Measurements from ENCODE around the gene CHRNA9. TPM values are rescaled to one million over a fixed set of nuclear protein-coding genes. Genes with fewer than 3 reads are reported as not detected.

Gene CHRNA9
- total RNA-seq, 1 donor from 2014 or later: not detected

DNA sequence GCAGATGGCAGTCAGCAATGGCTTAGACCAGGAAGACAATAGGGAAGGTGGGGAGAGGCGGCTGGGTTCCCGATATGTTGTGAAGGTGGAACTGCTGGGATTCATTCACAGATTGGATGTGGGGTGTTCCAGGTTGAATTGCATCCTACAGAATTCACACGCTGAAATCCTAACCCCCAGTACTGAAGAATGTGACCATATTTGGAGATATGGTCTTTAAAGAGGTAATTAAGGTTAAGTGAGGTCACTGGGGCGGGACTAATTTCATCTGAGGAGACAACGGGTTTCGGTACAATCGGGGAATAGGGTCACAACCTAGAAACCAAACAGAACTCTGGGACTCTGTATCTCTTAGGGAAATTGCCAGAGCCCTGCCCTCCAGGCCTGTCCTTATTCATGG lies 5.3 kb upstream of the CHRNA9 start:
- Histone ChIP-seq H3K4me3 (no peak overlapping the region), H3K27ac (no peak overlapping the region), H3K4me1 (peaks cover 6% of the 10 kb centered on the region), H3K9me3 (no peaks in the 10 kb centered on the region), H3K27me3 (no peaks in the 10 kb centered on the region), H3K36me3 (no peaks in the 10 kb centered on the region)
- TF ChIP-seq, protein P1, sequence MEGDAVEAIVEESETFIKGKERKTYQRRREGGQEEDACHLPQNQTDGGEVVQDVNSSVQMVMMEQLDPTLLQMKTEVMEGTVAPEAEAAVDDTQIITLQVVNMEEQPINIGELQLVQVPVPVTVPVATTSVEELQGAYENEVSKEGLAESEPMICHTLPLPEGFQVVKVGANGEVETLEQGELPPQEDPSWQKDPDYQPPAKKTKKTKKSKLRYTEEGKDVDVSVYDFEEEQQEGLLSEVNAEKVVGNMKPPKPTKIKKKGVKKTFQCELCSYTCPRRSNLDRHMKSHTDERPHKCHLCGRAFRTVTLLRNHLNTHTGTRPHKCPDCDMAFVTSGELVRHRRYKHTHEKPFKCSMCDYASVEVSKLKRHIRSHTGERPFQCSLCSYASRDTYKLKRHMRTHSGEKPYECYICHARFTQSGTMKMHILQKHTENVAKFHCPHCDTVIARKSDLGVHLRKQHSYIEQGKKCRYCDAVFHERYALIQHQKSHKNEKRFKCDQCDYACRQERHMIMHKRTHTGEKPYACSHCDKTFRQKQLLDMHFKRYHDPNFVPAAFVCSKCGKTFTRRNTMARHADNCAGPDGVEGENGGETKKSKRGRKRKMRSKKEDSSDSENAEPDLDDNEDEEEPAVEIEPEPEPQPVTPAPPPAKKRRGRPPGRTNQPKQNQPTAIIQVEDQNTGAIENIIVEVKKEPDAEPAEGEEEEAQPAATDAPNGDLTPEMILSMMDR (IDR thresholded peaks at IDR 0.05): no peak
- no peak for TF ChIP-seq POLR2A (IDR thresholded peaks at IDR 0.05)
- no peak for TF ChIP-seq POLR2AphosphoS5 (IDR thresholded peaks at IDR 0.05; ENCODE audit: insufficient read depth in 1 of 2, low read depth in 1 of 2)
- no peak for DNase-seq (ENCODE audit: extremely low spot score in 2 of 2)
- intact Hi-C loops (cut with DNase I): no loop called here

DNA sequence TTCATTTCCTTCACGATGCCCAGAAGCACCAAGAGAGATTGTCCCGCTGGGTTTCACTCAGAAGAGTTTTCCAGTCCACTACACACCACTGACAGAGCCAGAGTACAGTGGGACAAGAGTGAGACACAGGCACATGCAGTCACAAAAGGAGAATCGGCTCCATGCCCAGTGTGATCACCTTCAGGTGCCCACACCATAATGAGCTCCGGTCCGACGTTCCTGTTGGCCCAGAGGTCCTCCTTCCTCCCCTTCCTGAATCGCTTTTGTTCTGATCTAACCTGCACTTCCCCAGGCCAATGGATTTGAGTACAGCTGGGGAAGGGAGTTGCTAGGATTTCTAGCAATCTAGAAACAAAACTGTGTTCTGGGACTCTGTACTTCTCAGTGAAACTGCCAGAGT lies 4.6 kb upstream of the CHRNA9 start:
- no peak for DNase-seq (ENCODE audit: extremely low spot score in 2 of 2)
- TF ChIP-seq POLR2AphosphoS5 (IDR thresholded peaks at IDR 0.05; ENCODE audit: insufficient read depth in 1 of 2, low read depth in 1 of 2): no peak
- TF ChIP-seq, protein P1 (IDR thresholded peaks at IDR 0.05): no peak
- no peak for TF ChIP-seq POLR2A (IDR thresholded peaks at IDR 0.05)
- peak overlapping the region; percentile 33 for H3K27ac ChIP-seq
- no peaks in the 10 kb centered on the region for H3K27me3 ChIP-seq
- H3K36me3 ChIP-seq: no peaks in the 10 kb centered on the region
- no peaks in the 10 kb centered on the region for H3K9me3 ChIP-seq
- H3K4me1 ChIP-seq: peaks cover 6% of the 10 kb centered on the region
- intact Hi-C loops (cut with DNase I): no loop called here
- H3K4me3 ChIP-seq: no peak overlapping the region

DNA sequence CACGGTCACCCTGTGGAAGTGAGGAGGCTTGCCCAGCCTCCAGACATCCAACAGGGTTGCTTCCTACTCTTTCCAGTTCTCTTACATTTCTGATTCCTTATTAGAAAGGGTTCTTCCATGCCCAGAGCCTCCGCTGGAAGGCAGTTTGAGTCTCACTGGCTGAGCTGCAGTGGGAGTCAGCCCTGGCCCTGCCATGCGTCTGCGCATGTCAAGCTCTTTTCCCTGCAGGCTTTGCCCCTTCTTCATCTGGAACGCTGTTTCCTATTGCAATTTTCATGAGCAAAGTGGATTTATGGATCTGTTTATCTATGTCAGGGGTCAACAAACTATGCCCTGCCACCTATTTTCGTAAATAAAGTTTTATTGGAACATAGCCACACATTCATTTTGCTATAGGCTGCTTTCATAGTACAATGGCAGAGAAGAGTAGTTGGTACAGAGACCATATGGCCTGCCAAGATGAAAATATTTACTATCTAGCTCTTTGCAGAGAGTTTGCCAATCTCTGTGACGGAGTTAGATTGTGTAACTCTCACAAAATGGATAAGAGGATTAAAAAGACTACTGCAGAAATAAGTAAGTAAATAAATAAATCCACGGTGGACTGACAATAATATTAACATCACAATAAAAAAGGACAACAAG lies 3.9 kb upstream of the CHRNA9 start:
- Histone ChIP-seq H3K27ac (peak overlapping the region; percentile 33), H3K36me3 (no peaks in the 10 kb centered on the region), H3K9me3 (no peaks in the 10 kb centered on the region), H3K4me1 (peaks cover 6% of the 10 kb centered on the region), H3K27me3 (no peaks in the 10 kb centered on the region), H3K4me3 (no peak overlapping the region)
- intact Hi-C loops (cut with DNase I): no loop called here
- TF ChIP-seq POLR2AphosphoS5 (IDR thresholded peaks at IDR 0.05; ENCODE audit: insufficient read depth in 1 of 2, low read depth in 1 of 2) (no peak), POLR2A (IDR thresholded peaks at IDR 0.05) (no peak)
- TF ChIP-seq, protein P1 (IDR thresholded peaks at IDR 0.05): no peak
- no peak for DNase-seq (ENCODE audit: extremely low spot score in 2 of 2)

DNA sequence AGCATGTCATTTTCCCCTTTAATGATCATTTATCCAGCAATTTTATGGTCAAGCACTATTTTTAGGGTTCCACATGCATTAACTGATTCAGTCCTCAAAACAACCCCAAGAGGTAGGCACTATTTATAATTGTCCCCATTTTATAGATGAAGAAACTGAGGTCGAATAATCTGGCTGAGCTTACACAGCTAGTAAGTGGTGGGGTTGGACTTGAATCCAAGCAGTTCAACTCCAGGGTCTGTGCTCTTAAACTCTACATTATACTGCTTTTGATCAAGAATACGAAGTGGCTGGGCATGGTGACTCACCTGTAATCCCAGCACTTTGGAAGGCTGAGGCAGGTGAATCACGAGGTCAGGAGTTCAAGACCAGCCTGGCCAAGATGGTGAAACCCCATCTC lies 3.2 kb upstream of the CHRNA9 start:
- TF ChIP-seq POLR2AphosphoS5 (IDR thresholded peaks at IDR 0.05; ENCODE audit: insufficient read depth in 1 of 2, low read depth in 1 of 2) (no peak), POLR2A (IDR thresholded peaks at IDR 0.05) (no peak)
- TF ChIP-seq, protein P1 (IDR thresholded peaks at IDR 0.05): no peak
- Histone ChIP-seq H3K4me3 (no peak overlapping the region), H3K9me3 (no peaks in the 10 kb centered on the region), H3K36me3 (no peaks in the 10 kb centered on the region), H3K27me3 (no peaks in the 10 kb centered on the region), H3K4me1 (peaks cover 6% of the 10 kb centered on the region), H3K27ac (no peak overlapping the region)
- intact Hi-C loops (cut with DNase I): no loop called here
- DNase-seq (ENCODE audit: extremely low spot score in 2 of 2): no peak

DNA sequence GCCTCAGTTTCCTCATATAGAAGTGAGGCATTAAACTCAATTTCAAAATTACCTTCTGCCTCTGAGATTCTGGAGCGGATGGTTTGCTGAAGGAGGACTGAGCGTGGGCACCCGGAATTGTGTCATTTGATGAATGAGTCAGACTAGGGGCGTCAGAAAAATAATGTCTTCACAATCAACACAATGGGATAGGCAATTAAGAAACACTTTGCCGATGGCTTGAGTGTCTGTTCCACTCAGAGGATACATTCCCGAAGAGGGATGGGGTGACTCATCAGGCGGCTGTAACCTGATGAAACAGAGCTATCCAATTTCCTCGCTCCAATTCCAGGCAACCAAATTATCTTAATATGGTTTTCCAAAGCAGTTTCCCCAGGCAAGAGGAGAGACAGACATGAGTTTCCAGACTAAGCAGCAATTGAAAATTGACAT lies 1.2 kb upstream of the CHRNA9 start:
- Histone ChIP-seq H3K27me3 (no peaks in the 10 kb centered on the region), H3K4me3 (no peak overlapping the region), H3K9me3 (no peaks in the 10 kb centered on the region), H3K36me3 (no peaks in the 10 kb centered on the region), H3K27ac (no peak overlapping the region), H3K4me1 (peaks cover 6% of the 10 kb centered on the region)
- intact Hi-C loops (cut with DNase I): no loop called here
- DNase-seq (ENCODE audit: extremely low spot score in 2 of 2): no peak
- TF ChIP-seq POLR2AphosphoS5 (IDR thresholded peaks at IDR 0.05; ENCODE audit: insufficient read depth in 1 of 2, low read depth in 1 of 2): peak in 1 of 2 donors; percentile 13
- TF ChIP-seq, protein P1 (IDR thresholded peaks at IDR 0.05): no peak

All from vagina (tissue), 2 donors.